K562 (cell line): ENCODE data around the gene IGFBP7. TPM values are rescaled to one million over a fixed set of nuclear protein-coding genes. Genes with fewer than 3 reads are reported as not detected.

Experiments
- ATAC-seq: fragments of 200-7000 bp; cut with Tn5 transposase; 3 replicates; pipeline ENCODE4 v1.9.1; 2020; ENCODE audit warnings: moderate library complexity
- BruUV-seq: library from RNA; stranded (reverse); fragments of 400-500 nt; replicated peaks from 2 replicates; lab custom pipeline; 2021; lab: Mats Ljungman, UMichigan
- CTCF ChIA-PET: fragments of 300-600 bp; formaldehyde crosslinking; extraction: SDS; loops from one replicate; lab custom pipeline; 2021; ENCODE audit warnings: low intra/inter-chr PET ratio; lab: Yijun Ruan, JAX
- POLR2A ChIA-PET: fragments of 300-600, 350-650 bp; sonication (Branson Sonifier 250); formaldehyde crosslinking; extraction: SDS; loops from one replicate; lab custom pipeline; 2021; ENCODE audit warnings: antibody characterized with exemption, inconsistent platforms; lab: Yijun Ruan, JAX
- DNase-seq, 4 experiments: peaks; one replicate each; pipeline versions ENCODE4 v3.0.0 to v3.0.0-alpha.2; 2011 to 2018; ENCODE audit warnings: low spot score in 3 of 4, mixed read lengths in 3 of 4; ENCODE audit errors: extremely low read depth in 1 of 4
- FAIRE-seq: peaks from 2 replicates; lab custom pipeline; 2011; peaks lifted over from hg19 to GRCh38; lab: Jason Lieb, UNC
- H2AFZ ChIP-seq: 2 replicates; pipeline ENCODE4 v1.6.0; 2011; ENCODE audit warnings: low read depth, low read length, control low read depth, inconsistent platforms
- H3K27ac ChIP-seq: fragments of 200-600 bp; 3 replicates; pipeline ENCODE4 v1.8.0; 2011; ENCODE audit warnings: low read depth, mild to moderate bottlenecking, control low read depth, inconsistent platforms, low read length, moderate library complexity, mixed read lengths; ENCODE audit errors: extremely low read depth
- H3K27me3 ChIP-seq, 2 experiments: fragments of 300-600 bp in 1 of 2; 2 replicates in 1 of 2; 3 replicates in 1 of 2; pipeline versions ENCODE4 v1.6.0 to v1.8.0; 2011; ENCODE audit warnings: inconsistent platforms in 2 of 2, low read length in 2 of 2, mild to moderate bottlenecking in 1 of 2, mixed read lengths in 1 of 2, moderate library complexity in 1 of 2; ENCODE audit not compliant: control insufficient read depth in 2 of 2, insufficient read depth in 2 of 2
- H3K36me3 ChIP-seq: fragments of 300-600 bp; 3 replicates; pipeline ENCODE4 v1.8.0; 2011; ENCODE audit warnings: mild to moderate bottlenecking, low read length, inconsistent platforms; ENCODE audit not compliant: control insufficient read depth, insufficient read depth
- H3K4me1 ChIP-seq, 2 experiments: fragments of 200-600 bp in 1 of 2; replicated peaks in 1 of 2; 2 replicates in 1 of 2; 3 replicates in 1 of 2; pipeline versions ENCODE4 v1.5.1 to v1.8.0; 2011; ENCODE audit warnings: inconsistent platforms in 2 of 2, low read length in 2 of 2, mild to moderate bottlenecking in 1 of 2, mixed read lengths in 1 of 2, moderate library complexity in 1 of 2; ENCODE audit not compliant: control insufficient read depth in 2 of 2, insufficient read depth in 2 of 2
- H3K4me2 ChIP-seq: 2 replicates; pipeline ENCODE4 v1.6.1; 2011; ENCODE audit warnings: low read length, control low read depth, inconsistent platforms, mixed read lengths; ENCODE audit not compliant: insufficient read depth
- H3K4me3 ChIP-seq: fragments of 200-600 bp; sonication (generic), shearing (Covaris generic); 2 replicates; pipeline ENCODE4 v1.5.1; 2016; ENCODE audit warnings: control low read depth, inconsistent platforms
- H3K79me2 ChIP-seq: fragments of 200-600 bp; 3 replicates; pipeline ENCODE4 v1.8.0; 2011; ENCODE audit warnings: low read length, inconsistent platforms; ENCODE audit not compliant: control insufficient read depth, insufficient read depth
- H3K9ac ChIP-seq, 2 experiments: 2 replicates each; pipeline versions ENCODE4 v1.6.0 to v1.6.1; 2011; ENCODE audit warnings: low read depth in 2 of 2, low read length in 2 of 2, control low read depth in 1 of 2, inconsistent platforms in 1 of 2, mild to moderate bottlenecking in 1 of 2, mixed read lengths in 1 of 2; ENCODE audit not compliant: insufficient read depth in 1 of 2
- H3K9me1 ChIP-seq: one replicate; pipeline ENCODE4 v1.6.0; 2011; ENCODE audit warnings: inconsistent platforms, mild to moderate bottlenecking, low read length, moderate library complexity; ENCODE audit not compliant: control insufficient read depth, insufficient read depth
- H3K9me3 ChIP-seq: replicated peaks from 2 replicates; pipeline ENCODE4 v1.5.1; 2011; ENCODE audit warnings: low read depth, low read length, inconsistent platforms; ENCODE audit not compliant: control insufficient read depth, insufficient read depth
- H4K20me1 ChIP-seq: replicated peaks from 2 replicates; pipeline ENCODE4 v1.6.1; 2011; ENCODE audit warnings: low read length, inconsistent platforms, mixed read lengths; ENCODE audit not compliant: control insufficient read depth, insufficient read depth
- ATF3 ChIP-seq, 2 experiments: fragments of 450-650 bp in 1 of 2; sonication (generic) in 1 of 2; formaldehyde crosslinking in 1 of 2; IDR thresholded peaks in 1 of 2; conservative IDR thresholded peaks in 1 of 2; 2 replicates each; pipeline versions ENCODE4 v1.6.1 to v1.8.1; 2016 to 2023; ENCODE audit warnings: mild to moderate bottlenecking in 2 of 2, moderate library complexity in 2 of 2, inconsistent platforms in 1 of 2, missing genetic modification reagents in 1 of 2
- IRF9 ChIP-seq: fragments of 450-650 bp; IDR thresholded peaks from 2 replicates; pipeline ENCODE4 v1.6.1; 2016; ENCODE audit warnings: missing biosample characterization, missing genetic modification characterization
- JUND ChIP-seq, 2 experiments: IDR thresholded peaks; 2 replicates in 1 of 2; 3 replicates in 1 of 2; pipeline ENCODE4 v1.6.1; 2011; ENCODE audit warnings: borderline replicate concordance in 2 of 2, low read depth in 2 of 2, low read length in 2 of 2, improper control_type of control experiment in 1 of 2, missing biosample characterization in 1 of 2, missing genetic modification characterization in 1 of 2, missing genetic modification reagents in 1 of 2
- KLF10 ChIP-seq: fragments of 250-450 bp; sonication (Bioruptor Pico); IDR thresholded peaks from 2 replicates; pipeline ENCODE4 v1.6.1; 2021; ENCODE audit warnings: matching md5 sums
- LEF1 ChIP-seq: fragments of 450-650 bp; IDR thresholded peaks from 2 replicates; pipeline ENCODE4 v1.6.1; 2016; ENCODE audit warnings: mild to moderate bottlenecking
- POLR2AphosphoS2 ChIP-seq: IDR thresholded peaks from 2 replicates; pipeline ENCODE4 v1.6.1; 2012; ENCODE audit warnings: low read length, improper control_type of control experiment
- SP1 ChIP-seq: sonication (generic); formaldehyde crosslinking; IDR thresholded peaks from 2 replicates; pipeline ENCODE4 v1.8.1; 2022; ENCODE audit warnings: mild to moderate bottlenecking, missing genetic modification reagents
- THAP7 ChIP-seq: fragments of 250-450 bp; sonication (Bioruptor Pico); IDR thresholded peaks from 2 replicates; pipeline ENCODE4 v1.5.0; 2021
- ZNF398 ChIP-seq: fragments of 250-450 bp; sonication (Bioruptor Pico); IDR thresholded peaks from 2 replicates; pipeline ENCODE4 v1.8.0; 2021; ENCODE audit warnings: moderate library complexity, mild to moderate bottlenecking, inconsistent platforms
- ZNF518B ChIP-seq: fragments of 250-450 bp; sonication (Bioruptor Pico); IDR thresholded peaks from 2 replicates; pipeline ENCODE4 v1.5.0; 2021; ENCODE audit warnings: mild to moderate bottlenecking, moderate library complexity
- WGBS: fragments of 100-300 bp; shearing (Covaris generic); methylation state at CpG from one replicate; pipeline ENCODE4 v1.1.6; 2016; ENCODE audit warnings: low coverage, mixed read lengths; ENCODE audit not compliant: insufficient coverage; ENCODE audit errors: missing lambda C conversion rate; 5-methylcytosine and 5-hydroxymethylcytosine counted together
- in situ Hi-C: fragments of 300-500 bp; cut with MboI; formaldehyde crosslinking; loops from 4 replicates; pipeline ENCODE4 v1.15.0; 2018; ENCODE audit warnings: inconsistent platforms, mixed read lengths
- intact Hi-C: fragments of 100-400 bp; cut with micrococcal nuclease; formaldehyde crosslinking; loops from 2 replicates; pipeline ENCODE4 v1.14.2; 2022
- polyA plus RNA-seq, 8 experiments: library from polyadenylated mRNA; depleted of rRNA in 4 of 8; stranded (reverse) in 5 of 8; unstranded in 3 of 8; fragments of >200 nt; fragmentation: Nextera tagmentation in 2 of 8; fragmentation: Illumina TruSeq in 1 of 8; extraction: Ambion mirVana in 2 of 8; extraction: Trizol in 1 of 8; gene quantifications; 2 replicates each; pipeline versions ENCODE4 v1.2.1 to v1.2.3, GENCODE V29; 2011 to 2014; ENCODE audit warnings: inconsistent platforms in 1 of 8, missing spikeins in 1 of 8
- total RNA-seq, 7 experiments: library from RNA; depleted of rRNA in 6 of 7; stranded (reverse); fragments of >200 nt in 6 of 7; fragmentation: Illumina TruSeq in 2 of 7; extraction: Trizol in 2 of 7; gene quantifications; 2 replicates each; pipeline versions ENCODE4 v1.2.1 to v1.2.3, GENCODE V29; 2011 to 2021; ENCODE audit warnings: low replicate concordance in 1 of 7

IGFBP7 gene
- total and polyA plus RNA-seq, 9 of the 15 experiments (the other 6 are each of a cell fraction or from before 2014, with no cell fraction given) = 0.27 to 0.49 (median 0.29) TPM; not detected in 6

- TF ChIP-seq ATF3 (IDR thresholded peaks at IDR 0.05) (no peak), ATF3 (CRISPR knock-in tag; conservative IDR thresholded peaks at IDR 0.05) (no peak), IRF9 (tag) (no peak)
Observed at GRCh38 chr4:57098415-57098814, 11.8 kb downstream of the IGFBP7 start (continued).

- H3K4me1 ChIP-seq = no peaks in the 10 kb centered on the region
- no peak overlapping the region for H3K9ac ChIP-seq
- no peaks in the 10 kb centered on the region for H3K36me3 ChIP-seq
- H3K4me3 ChIP-seq = no peak overlapping the region
- no peak overlapping the region for H3K4me2 ChIP-seq
- ATAC-seq (no peak), FAIRE-seq (no peak), DNase-seq (no peak)
- 0% methylated on average over 2 of the region's 2 CpGs for WGBS
- ChIA-PET POLR2A (no interaction called here), CTCF (no interaction called here)
- no peaks in the 10 kb centered on the region for H3K27me3 ChIP-seq
- H3K9me1 ChIP-seq = no peaks in the 10 kb centered on the region
- H3K9me3 ChIP-seq = no peaks in the 10 kb centered on the region
- H3K27ac ChIP-seq = no peak overlapping the region
- in situ Hi-C loops = no loop called here
- H2AFZ ChIP-seq = no peak overlapping the region
- H4K20me1 ChIP-seq = no peaks in the 10 kb centered on the region
- intact Hi-C loops = no loop called here
- no peaks in the 10 kb centered on the region for H3K79me2 ChIP-seq
- no TSS peak for BruUV-seq
- TF ChIP-seq POLR2AphosphoS2 (no peak), THAP7 (CRISPR knock-in tag) (no peak), ZNF398 (CRISPR knock-in tag) (no peak), ZNF518B (CRISPR knock-in tag) (no peak), JUND (IDR thresholded peaks at IDR 0.05; ENCODE audit: borderline replicate concordance, low read depth, low read length) (no peak), JUND (tag; IDR thresholded peaks at IDR 0.05; ENCODE audit: borderline replicate concordance, low read depth, low read length) (no peak), LEF1 (no peak), KLF10 (CRISPR knock-in tag) (no peak), SP1 (CRISPR knock-in tag) (no peak)
Observed at GRCh38 chr4:57097711-57098110, 12.5 kb downstream of the IGFBP7 start.
